Right atrium auricular region (tissue), 2 donors: ENCODE results near the gene C9orf153. TPM values are rescaled to one million over a fixed set of nuclear protein-coding genes. Genes with fewer than 3 reads are reported as not detected.
"Not testable (repeated sequence)": the region's sequence is repeated elsewhere in the genome, so short reads cannot be mapped to it uniquely, and the experiment has no call there.

ENCODE experiments used
- DNase-seq: peaks from one replicate; pipeline ENCODE4 v3.0.0-alpha.2; 2019; ENCODE audit warnings: low spot score
- H3K27ac ChIP-seq, 2 donors: fragments of 200-600 bp; sonication (generic); 1 replicate in 1 of 2; 2 replicates in 1 of 2; pipeline ENCODE4 v1.5.1; 2016 to 2019
- H3K27me3 ChIP-seq, 2 donors: fragments of 200-600 bp; sonication (generic); one replicate each; pipeline versions ENCODE4 v1.5.1 to v1.6.0; 2017 to 2019
- H3K36me3 ChIP-seq: fragments of 200-600 bp; sonication (generic); one replicate; pipeline ENCODE4 v1.5.1; 2016
- H3K4me1 ChIP-seq, 2 donors: fragments of 200-600 bp; sonication (generic); one replicate each; pipeline versions ENCODE4 v1.5.1 to v1.6.0; 2017 to 2019
- H3K4me3 ChIP-seq, 2 donors: fragments of 200-600 bp; sonication (generic); 1 replicate in 1 of 2; 2 replicates in 1 of 2; pipeline ENCODE4 v1.5.1; 2017 to 2019; ENCODE audit warnings: mild to moderate bottlenecking in 1 of 2, moderate library complexity in 1 of 2
- H3K9me3 ChIP-seq, 2 donors: fragments of 200-600 bp; sonication (generic); one replicate each; pipeline ENCODE4 v1.5.1; 2019
- total RNA-seq, 2 donors: library from RNA; depleted of rRNA; stranded (reverse); fragments of >200 nt; gene quantifications; one replicate each; pipeline ENCODE4 v1.1.0, GENCODE V29; 2016
- TF ChIP-seq, protein P1 (sequence below), 2 donors: fragments of 200-600 bp; sonication (generic); IDR thresholded peaks; one replicate each; pipeline ENCODE4 v1.5.1; 2019; ENCODE audit warnings: antibody characterized with exemption in 2 of 2

The C9orf153 gene
- total RNA-seq, 2 donors from 2014 or later: 0.28 TPM; not detected in 1

GRCh38 chr9:86201474-86202337 lies 57.8 kb downstream of the C9orf153 start:
- H3K9me3 ChIP-seq: no peaks in the 10 kb centered on the region

GRCh38 chr9:86200599-86201162 lies 58.8 kb downstream of the C9orf153 start:
- no peaks in the 10 kb centered on the region for H3K4me1 ChIP-seq
- no peaks in the 10 kb centered on the region for H3K27me3 ChIP-seq
- DNase-seq: no peak
- no peaks in the 10 kb centered on the region for H3K9me3 ChIP-seq
- TF ChIP-seq, protein P1, sequence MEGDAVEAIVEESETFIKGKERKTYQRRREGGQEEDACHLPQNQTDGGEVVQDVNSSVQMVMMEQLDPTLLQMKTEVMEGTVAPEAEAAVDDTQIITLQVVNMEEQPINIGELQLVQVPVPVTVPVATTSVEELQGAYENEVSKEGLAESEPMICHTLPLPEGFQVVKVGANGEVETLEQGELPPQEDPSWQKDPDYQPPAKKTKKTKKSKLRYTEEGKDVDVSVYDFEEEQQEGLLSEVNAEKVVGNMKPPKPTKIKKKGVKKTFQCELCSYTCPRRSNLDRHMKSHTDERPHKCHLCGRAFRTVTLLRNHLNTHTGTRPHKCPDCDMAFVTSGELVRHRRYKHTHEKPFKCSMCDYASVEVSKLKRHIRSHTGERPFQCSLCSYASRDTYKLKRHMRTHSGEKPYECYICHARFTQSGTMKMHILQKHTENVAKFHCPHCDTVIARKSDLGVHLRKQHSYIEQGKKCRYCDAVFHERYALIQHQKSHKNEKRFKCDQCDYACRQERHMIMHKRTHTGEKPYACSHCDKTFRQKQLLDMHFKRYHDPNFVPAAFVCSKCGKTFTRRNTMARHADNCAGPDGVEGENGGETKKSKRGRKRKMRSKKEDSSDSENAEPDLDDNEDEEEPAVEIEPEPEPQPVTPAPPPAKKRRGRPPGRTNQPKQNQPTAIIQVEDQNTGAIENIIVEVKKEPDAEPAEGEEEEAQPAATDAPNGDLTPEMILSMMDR (IDR thresholded peaks at IDR 0.05): no peak
- no peak overlapping the region for H3K27ac ChIP-seq
- H3K36me3 ChIP-seq: no peaks in the 10 kb centered on the region
- no peak overlapping the region for H3K4me3 ChIP-seq

More at GRCh38 chr9:86201474-86202337, 57.8 kb downstream of the C9orf153 start:
- TF ChIP-seq, protein P1 (IDR thresholded peaks at IDR 0.05): no peak
- H3K27ac ChIP-seq: no peak overlapping the region
- H3K27me3 ChIP-seq: no peaks in the 10 kb centered on the region
- H3K4me3 ChIP-seq: no peak overlapping the region
- H3K36me3 ChIP-seq: no peaks in the 10 kb centered on the region
- no peaks in the 10 kb centered on the region for H3K4me1 ChIP-seq
- DNase-seq: no peak

DNA sequence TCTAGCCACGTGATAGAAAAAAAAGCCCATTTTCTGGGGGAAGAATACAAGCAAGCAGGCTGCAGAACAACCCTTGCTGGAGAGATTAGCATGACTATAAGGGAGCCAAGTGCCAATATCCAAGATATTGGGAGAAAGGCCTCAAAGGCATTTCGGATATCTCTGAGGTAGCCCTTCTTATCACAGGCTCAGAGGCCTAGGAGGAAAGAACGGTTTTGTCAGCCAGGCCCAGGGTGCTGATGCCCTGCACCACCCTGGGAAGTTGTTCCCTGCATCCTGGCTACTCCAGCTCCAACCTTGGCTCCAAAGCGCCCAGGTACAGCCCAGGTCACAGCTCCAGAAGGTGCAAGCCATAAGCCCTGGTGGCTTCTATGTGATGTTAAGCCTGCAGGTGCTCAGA lies 66.4 kb downstream of the C9orf153 start:
- TF ChIP-seq, protein P1 (IDR thresholded peaks at IDR 0.05): no peak
- peaks cover 0 to 27% of the 10 kb centered on the region in 2 donors for H3K9me3 ChIP-seq

DNA sequence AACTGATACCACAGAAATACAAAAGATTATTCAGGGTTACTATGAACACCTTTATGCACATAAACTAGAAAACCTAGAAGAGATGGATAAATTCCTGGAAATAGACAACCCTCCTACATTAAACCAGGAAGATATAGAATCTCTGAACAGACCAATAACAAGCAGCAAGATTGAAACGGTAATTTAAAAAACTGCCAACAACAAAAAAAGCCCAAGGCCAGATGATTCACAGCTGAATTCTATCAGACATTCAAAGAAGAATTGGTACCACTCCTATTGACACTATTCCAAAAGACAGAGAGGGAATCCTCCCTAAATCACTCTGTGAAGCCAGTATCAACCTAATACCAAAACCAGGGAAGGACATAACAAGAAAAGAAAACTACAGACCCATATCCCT lies 68.8 kb downstream of the C9orf153 start:
- H3K4me1 ChIP-seq, H3K27ac ChIP-seq, H3K4me3 ChIP-seq, H3K27me3 ChIP-seq, H3K36me3 ChIP-seq, DNase-seq: not testable (repeated sequence)
- peaks cover 0 to 30% of the 10 kb centered on the region in 2 donors for H3K9me3 ChIP-seq

More for the DNA sequence above, 66.4 kb downstream of the C9orf153 start:
- H3K4me1 ChIP-seq: no peaks in the 10 kb centered on the region
- no peaks in the 10 kb centered on the region for H3K27me3 ChIP-seq
- no peak for DNase-seq
- H3K27ac ChIP-seq: no peak overlapping the region
- no peak overlapping the region for H3K4me3 ChIP-seq
- H3K36me3 ChIP-seq: no peaks in the 10 kb centered on the region

- TF ChIP-seq, protein P1 (IDR thresholded peaks at IDR 0.05): no peak
- Histone ChIP-seq H3K4me1 (no peaks in the 10 kb centered on the region), H3K9me3 (peaks cover 0 to 14% of the 10 kb centered on the region in 2 donors), H3K27me3 (no peaks in the 10 kb centered on the region), H3K4me3 (no peak overlapping the region), H3K36me3 (no peaks in the 10 kb centered on the region), H3K27ac (no peak overlapping the region)
- no peak for DNase-seq
Measured at GRCh38 chr9:86187121-86187520, 72.3 kb downstream of the C9orf153 start.

GRCh38 chr9:86186696-86187095 lies 72.8 kb downstream of the C9orf153 start:
- TF ChIP-seq, protein P1 (IDR thresholded peaks at IDR 0.05): no peak
- no peak overlapping the region for H3K27ac ChIP-seq
- peaks cover 0 to 13% of the 10 kb centered on the region in 2 donors for H3K9me3 ChIP-seq
- no peak overlapping the region for H3K4me3 ChIP-seq
- no peaks in the 10 kb centered on the region for H3K27me3 ChIP-seq
- H3K4me1 ChIP-seq: no peaks in the 10 kb centered on the region
- H3K36me3 ChIP-seq: no peaks in the 10 kb centered on the region
- no peak for DNase-seq
